ENCODE measurements around the gene TMEM213.
"Not testable (repeated sequence)": the region's sequence is repeated elsewhere in the genome, so short reads cannot be mapped to it uniquely, and the experiment has no call there.

TMEM213 gene, protein sequence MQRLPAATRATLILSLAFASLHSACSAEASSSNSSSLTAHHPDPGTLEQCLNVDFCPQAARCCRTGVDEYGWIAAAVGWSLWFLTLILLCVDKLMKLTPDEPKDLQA

GRCh38 chr7:138797715-138798320 is at the start of gene TMEM213, which contains the start of gene ATP6V0A4:
TMEM213 (plus strand) TSS chr7:138797994; CDS start chr7:138798105, 111 bp downstream.
ATP6V0A4 (minus strand) TSS chr7:138798196; CDS start chr7:138771247, 26,949 bp downstream.
- no peak for DNase-seq

DNA sequence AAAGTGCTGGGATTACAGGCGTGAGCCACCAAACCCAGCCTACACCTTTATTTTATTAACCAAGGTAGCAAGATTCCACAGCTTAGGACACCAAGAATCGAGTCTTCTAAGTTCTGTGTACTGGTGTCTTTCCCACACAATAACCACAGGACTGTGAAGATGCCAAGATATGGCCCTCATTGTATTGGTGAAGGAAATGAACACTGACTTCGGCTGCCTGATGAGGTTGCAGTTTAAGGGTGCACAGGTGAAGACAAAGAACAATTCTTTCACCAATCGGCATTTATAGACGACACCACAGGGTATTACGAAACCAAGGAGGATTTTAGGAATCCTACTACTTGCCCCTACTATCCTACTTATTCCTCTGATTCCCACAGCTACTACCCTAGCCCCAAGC is 49.1 kb upstream of the TMEM213 start:
- DNase-seq = no peak

DNA sequence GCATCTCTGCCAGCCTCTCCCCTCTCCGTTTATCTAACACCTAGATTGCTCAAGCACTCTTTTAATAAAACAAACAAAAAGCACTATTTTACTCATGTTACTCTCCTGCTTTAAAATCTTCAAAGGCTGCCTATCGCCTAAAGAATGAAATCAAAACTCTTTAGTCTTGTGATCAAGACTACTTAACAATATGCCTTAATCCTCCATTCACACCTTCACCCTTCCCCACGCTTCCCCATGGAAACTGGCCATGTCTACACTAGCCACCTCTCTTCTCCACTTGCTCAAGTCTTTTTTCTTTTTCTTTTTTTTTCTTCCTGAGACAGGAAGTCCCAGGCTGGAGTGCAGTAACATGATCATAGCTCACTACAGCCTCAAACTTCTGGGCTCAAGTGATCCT is 47.8 kb upstream of the TMEM213 start:
- no peak for DNase-seq

GRCh38 chr7:138750473-138750872 is 47.3 kb upstream of the TMEM213 start:
- DNase-seq = no peak

GRCh38 chr7:138750901-138751464 is 46.8 kb upstream of the TMEM213 start:
- no peak for DNase-seq

DNA sequence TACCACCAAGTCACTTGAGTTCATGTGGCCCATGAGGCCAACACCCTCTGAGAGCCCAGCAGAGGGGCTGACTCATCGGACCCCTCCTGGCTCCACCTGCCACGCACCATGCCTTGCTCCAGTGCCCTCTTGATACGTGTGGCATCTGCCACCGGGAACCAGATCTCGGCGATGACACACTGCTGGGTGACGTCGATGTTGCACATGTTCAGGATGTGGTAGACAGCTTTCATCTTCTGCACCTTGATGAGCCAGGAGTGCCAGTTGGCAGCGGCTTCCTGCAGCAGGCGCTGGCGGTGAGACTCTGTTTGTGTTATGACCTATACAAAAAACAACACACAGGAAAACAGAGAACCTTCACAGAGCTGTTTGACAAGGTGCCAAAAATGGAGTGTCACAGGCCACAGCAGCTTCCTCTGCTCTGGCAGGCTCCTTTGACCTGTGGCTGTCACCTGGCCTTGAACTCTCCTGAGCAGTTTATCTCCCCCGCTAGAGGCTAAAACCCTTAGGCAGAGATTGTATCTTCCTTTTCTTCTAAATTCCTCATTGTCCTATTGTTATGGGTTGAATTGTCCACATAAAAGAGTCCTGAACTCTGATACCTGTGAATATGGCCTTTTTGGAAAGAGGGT is 45.2 kb upstream of the TMEM213 start:
- peak; percentile 34 for DNase-seq

- no peak for DNase-seq
Observed at GRCh38 chr7:138753150-138753518, 44.7 kb upstream of the TMEM213 start.

- no peak for DNase-seq
Observed at GRCh38 chr7:138753610-138754009, 44.2 kb upstream of the TMEM213 start.

- DNase-seq = no peak
Observed at GRCh38 chr7:138755331-138755747, 42.5 kb upstream of the TMEM213 start.

DNA sequence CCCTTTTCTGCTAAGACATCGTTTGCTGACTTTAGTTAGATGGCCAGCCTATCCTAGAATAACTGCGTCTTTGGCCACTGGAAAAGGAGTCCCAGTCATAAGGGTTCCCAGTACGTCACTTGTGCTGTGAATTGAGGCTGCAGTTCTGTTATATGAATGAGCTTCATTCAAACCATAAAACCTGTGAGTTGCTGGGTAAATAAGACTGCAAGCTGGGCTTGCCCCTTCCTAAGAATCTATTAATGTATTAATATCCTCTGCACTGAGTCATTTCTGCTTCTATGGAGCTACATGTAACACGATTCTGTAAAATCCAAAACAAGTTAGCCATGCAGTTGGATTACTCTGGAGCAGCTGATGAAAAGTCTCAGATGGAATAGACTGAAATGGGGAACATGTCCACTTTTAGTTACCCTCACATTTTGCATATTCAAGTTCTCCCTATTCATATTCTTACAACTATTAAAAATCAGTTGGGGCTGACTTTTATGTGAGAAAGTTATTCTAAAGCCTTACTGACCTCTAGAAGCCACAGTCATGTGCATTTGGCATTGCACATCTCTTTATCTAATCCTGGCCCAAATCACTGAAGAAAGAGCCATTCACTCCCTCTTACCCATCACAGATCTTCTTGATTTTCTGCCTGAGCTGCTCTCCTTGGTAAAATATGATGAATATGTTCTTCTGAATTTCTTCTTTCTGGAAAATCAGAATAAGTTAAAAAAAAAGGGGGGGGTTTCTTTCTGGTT is 41.8 kb upstream of the TMEM213 start:
- DNase-seq = no peak

DNA sequence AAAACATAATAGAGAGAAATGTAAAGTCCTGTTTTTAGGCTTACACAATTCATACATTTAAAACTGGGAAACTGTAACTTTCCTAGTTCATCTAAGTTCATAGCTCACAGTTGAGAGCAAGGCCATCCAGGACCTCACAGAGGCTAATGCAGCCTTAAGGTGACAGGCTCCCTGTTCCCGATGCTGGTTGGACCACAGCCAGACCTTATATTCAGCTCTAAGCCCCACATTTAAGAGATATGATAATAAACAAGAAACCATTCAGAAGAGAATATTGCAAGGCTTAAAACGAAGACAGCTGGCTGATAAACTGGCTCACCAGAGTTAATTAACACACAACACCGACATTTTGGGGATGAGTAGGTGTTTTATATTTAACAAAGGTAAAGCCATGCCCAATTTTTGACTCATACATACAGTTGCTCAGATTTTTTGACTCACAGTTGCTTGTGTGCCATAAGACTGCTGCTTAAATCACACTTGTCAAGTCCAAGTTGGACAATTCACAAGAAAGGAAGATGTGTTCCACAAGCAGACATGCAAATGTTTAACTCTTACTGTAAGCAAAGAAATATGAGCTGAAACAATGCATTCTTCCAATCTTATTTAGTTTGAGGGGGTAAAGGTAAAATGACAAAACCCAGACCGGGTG is 41.1 kb upstream of the TMEM213 start:
- DNase-seq = no peak

GRCh38 chr7:138768241-138768640 is 29.6 kb upstream of the TMEM213 start:
- no peak for DNase-seq

DNA sequence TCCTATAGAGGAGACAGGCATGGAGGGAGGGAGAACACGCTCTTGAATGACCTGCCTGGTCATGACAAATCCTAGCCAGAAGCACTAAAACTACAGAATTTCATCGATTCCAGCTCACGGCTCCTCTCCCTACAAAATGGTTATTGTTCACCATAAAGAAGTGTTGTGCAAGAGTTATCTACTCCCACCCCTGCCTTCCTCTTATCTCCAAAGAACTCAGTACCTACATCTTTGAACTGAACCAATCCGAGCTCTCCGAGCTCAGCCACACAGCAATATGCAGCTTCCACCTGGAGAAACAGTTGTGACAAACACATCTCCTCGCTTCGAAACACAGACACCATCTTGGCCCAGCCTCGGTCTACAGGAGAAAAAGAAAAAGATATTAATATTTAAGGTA is 26.9 kb upstream of the TMEM213 start:
- DNase-seq = no peak

DNA sequence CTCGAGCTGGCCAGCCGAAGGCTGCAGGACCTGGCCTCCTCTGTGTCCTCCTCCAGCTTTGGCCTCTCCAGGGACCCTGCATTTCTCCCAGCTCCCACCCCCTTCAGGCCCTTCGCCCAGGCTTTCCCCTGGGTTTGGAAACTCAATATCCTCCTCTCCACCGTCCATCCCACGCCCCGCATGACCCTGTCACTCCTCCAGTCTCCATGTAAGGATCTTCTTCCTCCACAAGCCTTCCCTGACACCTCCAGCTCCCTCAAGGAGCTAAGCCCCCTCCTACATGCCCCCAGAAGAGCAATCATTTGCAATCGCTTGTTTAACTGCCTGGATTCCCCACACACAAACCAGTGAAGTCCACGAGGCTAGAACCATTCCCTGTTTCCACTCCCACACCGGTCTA is 24.6 kb upstream of the TMEM213 start:
- no peak for DNase-seq

DNA sequence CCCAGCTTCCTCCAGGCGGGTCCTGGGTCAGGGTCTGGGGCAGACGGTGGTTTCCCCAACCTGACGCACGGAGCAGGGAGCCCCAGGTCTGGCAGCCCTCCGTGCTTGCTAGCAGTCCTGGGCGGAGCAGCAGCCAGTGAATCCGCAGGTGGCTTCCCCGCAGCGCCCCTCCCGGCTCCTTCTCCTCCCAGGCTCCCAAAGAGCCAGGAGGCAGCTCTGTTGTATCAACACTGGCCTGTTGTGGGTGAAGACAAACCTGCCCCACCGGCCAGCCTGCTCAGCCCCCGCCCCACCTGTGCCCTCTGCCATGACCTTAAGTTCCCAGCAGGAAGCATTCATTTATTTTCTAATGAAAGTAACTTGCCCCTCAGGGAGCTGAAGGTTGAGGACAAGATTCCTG is 24.0 kb upstream of the TMEM213 start:
- DNase-seq = no peak

DNA sequence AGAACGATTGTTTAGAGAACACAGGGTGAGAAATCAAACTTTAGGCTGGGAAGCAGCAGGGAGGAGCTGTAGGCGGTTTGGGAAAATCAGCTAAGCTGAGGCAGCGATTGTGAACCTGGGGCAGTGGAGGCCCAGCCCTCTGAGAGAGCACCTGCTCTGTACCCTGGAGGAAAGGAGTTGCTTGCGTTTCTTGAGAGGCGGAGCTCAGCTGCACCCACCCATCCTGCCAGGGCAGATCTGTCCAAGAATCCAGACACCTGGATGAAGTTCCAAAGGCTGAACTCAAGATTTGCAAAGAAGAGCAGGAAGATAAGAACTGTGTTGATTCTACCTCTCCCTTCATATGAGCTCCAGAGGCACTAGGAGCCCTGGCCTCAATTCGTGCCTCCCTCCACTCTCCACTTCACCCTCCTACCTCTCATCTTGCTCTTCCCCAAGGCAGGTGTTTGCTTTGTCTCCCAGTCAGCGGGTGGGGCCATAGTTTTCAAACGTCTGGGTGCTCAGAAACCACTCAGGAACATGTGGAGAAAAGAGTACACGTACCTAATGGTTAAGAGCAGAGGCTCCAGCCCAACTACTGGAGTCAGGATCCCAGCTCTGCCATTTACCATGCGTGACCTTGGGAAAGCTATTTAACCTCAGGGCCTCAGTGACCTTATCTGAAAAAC is 21.5 kb upstream of the TMEM213 start:
- DNase-seq = no peak

DNA sequence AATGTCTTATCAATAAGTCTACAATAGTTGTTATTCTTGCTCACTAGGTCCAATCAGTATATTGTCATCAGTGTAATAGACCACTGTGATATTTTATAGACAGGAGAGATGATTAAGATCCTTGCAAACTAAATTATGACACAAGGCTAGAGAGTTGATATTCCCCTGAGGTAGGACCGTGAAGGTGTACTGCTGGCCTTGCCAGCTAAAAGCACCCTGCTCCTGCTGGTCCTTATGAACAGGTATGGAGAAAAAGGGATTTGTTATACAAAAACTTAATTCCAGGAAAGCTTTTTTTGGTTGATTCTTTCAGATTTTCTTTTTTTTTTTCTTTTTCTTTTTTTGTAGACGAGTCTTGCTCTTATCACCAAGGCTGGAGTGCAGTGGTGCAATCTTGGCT is 16.8 kb upstream of the TMEM213 start:
- DNase-seq = no peak

DNA sequence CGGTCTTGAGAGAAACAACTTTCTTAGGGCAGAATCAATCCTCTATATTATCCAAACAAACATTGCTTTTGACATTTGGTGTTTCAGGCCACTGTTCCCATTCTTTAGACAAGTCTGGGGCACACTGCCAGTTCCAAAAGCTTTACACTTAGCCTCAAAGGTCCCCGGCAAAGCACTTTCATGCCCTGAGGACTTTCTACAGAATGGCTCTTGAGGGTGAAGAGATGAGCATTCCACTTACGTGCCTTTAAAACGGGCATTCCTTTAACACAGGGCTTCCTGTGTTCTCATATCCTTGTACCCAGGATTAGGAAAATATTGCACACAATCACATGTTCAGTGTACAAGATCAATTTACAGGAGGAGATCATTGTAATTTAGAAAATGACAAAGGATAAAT is 13.1 kb upstream of the TMEM213 start:
- no peak for DNase-seq

DNA sequence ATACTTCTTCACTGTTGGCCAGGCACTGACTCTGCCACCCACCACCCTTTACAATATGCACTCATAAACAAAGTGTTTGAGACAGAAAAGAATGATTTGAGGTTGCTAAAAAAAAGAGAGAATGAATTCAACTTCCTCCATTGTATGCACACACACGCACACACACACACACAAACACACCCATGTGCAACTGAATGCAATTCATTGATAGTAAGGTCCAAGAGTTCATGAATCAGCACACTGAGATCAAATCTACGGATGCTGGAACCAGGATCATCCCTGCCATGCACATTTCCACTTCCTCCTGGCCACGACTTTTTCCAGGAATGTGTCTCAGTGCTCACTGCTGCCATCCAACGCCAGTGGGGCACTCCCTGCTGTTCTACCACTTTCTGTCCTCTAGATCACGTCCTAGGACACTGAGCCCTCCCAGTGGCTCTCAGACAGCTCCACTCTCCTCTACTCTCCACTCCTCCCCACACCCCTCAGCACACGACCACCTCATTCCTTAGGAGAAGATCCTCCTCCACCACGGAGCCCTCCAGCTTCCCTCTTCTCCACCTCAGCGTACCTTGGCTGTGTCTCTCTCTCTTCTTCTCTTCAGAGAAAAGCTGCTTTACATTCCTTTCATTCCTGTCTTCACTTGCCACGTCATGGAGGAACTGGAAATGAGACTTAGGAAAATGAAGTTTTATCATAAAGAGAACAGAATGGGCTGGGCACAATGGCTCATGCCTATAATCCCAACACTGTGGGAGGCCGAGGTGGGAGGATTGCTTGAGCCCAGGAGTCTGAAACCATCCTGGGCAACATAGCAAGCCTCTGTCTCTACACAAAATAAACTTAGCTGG is 12.0 kb upstream of the TMEM213 start:
- no peak for DNase-seq

GRCh38 chr7:138796038-138796615 is 1.7 kb upstream of the TMEM213 start:
- no peak for DNase-seq

DNA sequence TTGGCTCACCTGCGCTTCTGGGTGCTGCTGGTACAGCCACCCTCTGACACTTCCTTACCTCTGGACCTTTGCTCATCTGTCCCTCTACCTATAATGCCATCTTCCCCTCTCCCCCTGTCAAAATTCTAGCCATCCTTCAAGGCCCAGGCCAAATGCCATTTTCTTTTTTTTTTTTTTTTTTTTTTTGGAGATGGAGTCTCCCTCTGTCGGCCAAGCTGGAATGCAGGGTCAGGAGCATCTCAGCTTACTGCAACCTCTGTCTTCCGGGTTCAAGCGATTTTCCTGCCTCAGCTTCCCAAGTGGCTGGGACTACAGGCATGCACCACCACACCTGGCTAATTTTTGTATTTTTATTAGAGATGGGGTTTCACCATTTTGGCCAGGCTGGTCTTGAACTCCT is 748 bp upstream of the TMEM213 start:
- DNase-seq = not testable (repeated sequence)
